Measurements from ENCODE around the gene LIN28B. TPM values are rescaled to one million over a fixed set of nuclear protein-coding genes. Genes with fewer than 3 reads are reported as not detected.

The LIN28B gene
- total and polyA plus RNA-seq, 2 donors (not counting 1 experiment from before 2014, with no cell fraction given): not detected

DNA sequence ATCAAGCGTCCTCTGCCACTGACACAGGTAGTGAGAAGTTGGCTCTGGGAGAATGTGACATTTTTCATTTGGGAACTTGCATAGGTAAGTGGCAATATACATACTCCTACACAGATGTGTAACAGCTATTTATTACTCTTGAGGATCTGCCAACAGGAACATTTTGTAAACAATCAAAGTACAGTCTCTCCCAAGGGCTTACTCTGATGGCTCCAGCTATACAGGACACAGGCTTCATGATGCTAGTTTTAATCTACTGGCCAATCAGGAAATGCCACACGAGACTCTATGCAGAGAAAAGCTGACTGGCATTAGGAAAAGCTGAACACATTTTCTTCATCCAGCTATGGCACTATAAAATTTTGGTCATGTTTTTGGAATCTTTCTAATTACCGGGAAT is 165.1 kb downstream of the LIN28B start:
- no peaks in the 10 kb centered on the region for H3K4me1 ChIP-seq (ENCODE audit: control insufficient read depth, extremely low read depth, insufficient read depth, low read length)
- no peaks in the 10 kb centered on the region for H3K27me3 ChIP-seq (ENCODE audit: control insufficient read depth, insufficient read depth, low read length)
- no peak overlapping the region for H3K4me3 ChIP-seq (replicated peaks in 1 of 4; ENCODE audit: control extremely low read depth in 1 of 4, insufficient read depth in 1 of 4, low read depth in 3 of 4, low read length in 4 of 4)
- no peak overlapping the region for H3K9ac ChIP-seq (ENCODE audit: insufficient read depth, low read length)
- no peak overlapping the region for H2AFZ ChIP-seq (ENCODE audit: low read length)
- no peak overlapping the region for H3K4me2 ChIP-seq (ENCODE audit: extremely low read depth, insufficient read depth, low read length)
- no peaks in the 10 kb centered on the region for H4K20me1 ChIP-seq (ENCODE audit: control insufficient read depth, extremely low read depth, insufficient read depth, low read length)
- no peaks in the 10 kb centered on the region for H3K9me3 ChIP-seq (ENCODE audit: control insufficient read depth, insufficient read depth, low read depth, low read length)
- peaks cover 2% of the 10 kb centered on the region for H3K36me3 ChIP-seq (ENCODE audit: control insufficient read depth, insufficient read depth, low read length)
- no peaks in the 10 kb centered on the region for H3K79me2 ChIP-seq (ENCODE audit: control insufficient read depth, insufficient read depth, low read length)
- H3K27ac ChIP-seq (ENCODE audit: insufficient read depth, low read length): no peak overlapping the region
- no peak for TF ChIP-seq EZH2 (IDR thresholded peaks at IDR 0.05; ENCODE audit: low read length, missing control alignments)
- TF ChIP-seq, protein P1, sequence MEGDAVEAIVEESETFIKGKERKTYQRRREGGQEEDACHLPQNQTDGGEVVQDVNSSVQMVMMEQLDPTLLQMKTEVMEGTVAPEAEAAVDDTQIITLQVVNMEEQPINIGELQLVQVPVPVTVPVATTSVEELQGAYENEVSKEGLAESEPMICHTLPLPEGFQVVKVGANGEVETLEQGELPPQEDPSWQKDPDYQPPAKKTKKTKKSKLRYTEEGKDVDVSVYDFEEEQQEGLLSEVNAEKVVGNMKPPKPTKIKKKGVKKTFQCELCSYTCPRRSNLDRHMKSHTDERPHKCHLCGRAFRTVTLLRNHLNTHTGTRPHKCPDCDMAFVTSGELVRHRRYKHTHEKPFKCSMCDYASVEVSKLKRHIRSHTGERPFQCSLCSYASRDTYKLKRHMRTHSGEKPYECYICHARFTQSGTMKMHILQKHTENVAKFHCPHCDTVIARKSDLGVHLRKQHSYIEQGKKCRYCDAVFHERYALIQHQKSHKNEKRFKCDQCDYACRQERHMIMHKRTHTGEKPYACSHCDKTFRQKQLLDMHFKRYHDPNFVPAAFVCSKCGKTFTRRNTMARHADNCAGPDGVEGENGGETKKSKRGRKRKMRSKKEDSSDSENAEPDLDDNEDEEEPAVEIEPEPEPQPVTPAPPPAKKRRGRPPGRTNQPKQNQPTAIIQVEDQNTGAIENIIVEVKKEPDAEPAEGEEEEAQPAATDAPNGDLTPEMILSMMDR (conservative IDR thresholded peaks at IDR 0.05 in 1 of 2, IDR thresholded peaks at IDR 0.05 in 1 of 2; ENCODE audit: low read depth in 1 of 2, low read length in 2 of 2): no peak
- DNase-seq (ENCODE audit: low read depth in 2 of 2): no peak

DNA sequence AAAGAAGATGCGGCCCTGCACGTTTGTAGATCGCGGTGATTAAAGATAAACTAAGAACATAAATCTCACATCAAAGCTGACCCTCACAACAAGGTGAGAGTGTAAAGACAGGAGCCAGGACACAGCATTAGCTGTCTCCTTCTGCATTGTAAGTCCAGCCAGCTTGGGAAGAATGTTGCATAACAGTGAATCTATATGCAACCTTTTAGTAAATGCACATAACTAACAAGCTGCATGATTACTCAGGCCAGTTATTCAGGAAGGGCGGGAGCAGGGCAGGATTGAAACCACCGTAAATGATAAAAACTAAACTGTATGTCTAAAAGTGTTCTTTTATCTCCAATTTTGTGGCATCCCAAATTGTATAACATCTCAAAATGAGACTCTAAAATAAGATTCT is 165.8 kb downstream of the LIN28B start:
- no peaks in the 10 kb centered on the region for H3K9me3 ChIP-seq (ENCODE audit: control insufficient read depth, insufficient read depth, low read depth, low read length)
- no peak overlapping the region for H2AFZ ChIP-seq (ENCODE audit: low read length)
- no peaks in the 10 kb centered on the region for H3K4me1 ChIP-seq (ENCODE audit: control insufficient read depth, extremely low read depth, insufficient read depth, low read length)
- no peak overlapping the region for H3K4me2 ChIP-seq (ENCODE audit: extremely low read depth, insufficient read depth, low read length)
- TF ChIP-seq EZH2 (IDR thresholded peaks at IDR 0.05; ENCODE audit: low read length, missing control alignments): no peak
- TF ChIP-seq, protein P1 (conservative IDR thresholded peaks at IDR 0.05 in 1 of 2, IDR thresholded peaks at IDR 0.05 in 1 of 2; ENCODE audit: low read depth in 1 of 2, low read length in 2 of 2): no peak
- no peaks in the 10 kb centered on the region for H3K27me3 ChIP-seq (ENCODE audit: control insufficient read depth, insufficient read depth, low read length)
- no peaks in the 10 kb centered on the region for H4K20me1 ChIP-seq (ENCODE audit: control insufficient read depth, extremely low read depth, insufficient read depth, low read length)
- H3K27ac ChIP-seq (ENCODE audit: insufficient read depth, low read length): no peak overlapping the region
- no peak overlapping the region for H3K9ac ChIP-seq (ENCODE audit: insufficient read depth, low read length)
- no peaks in the 10 kb centered on the region for H3K79me2 ChIP-seq (ENCODE audit: control insufficient read depth, insufficient read depth, low read length)
- H3K36me3 ChIP-seq (ENCODE audit: control insufficient read depth, insufficient read depth, low read length): peaks cover 2% of the 10 kb centered on the region
- no peak for DNase-seq (ENCODE audit: low read depth in 2 of 2)
- H3K4me3 ChIP-seq (replicated peaks in 1 of 4; ENCODE audit: control extremely low read depth in 1 of 4, insufficient read depth in 1 of 4, low read depth in 3 of 4, low read length in 4 of 4): no peak overlapping the region

Other genes starting within 250 kb of the LIN28B start
- gene HACE1, start 97.2 kb upstream of the LIN28B start, total RNA-seq: 18.7 and 26.3 TPM in 2 replicates
- 9.0 and 10.8 TPM in 2 replicates for gene HACE1, start 97.2 kb upstream of the LIN28B start, polyA plus RNA-seq
- 6.7 and 14.2 TPM in 2 replicates for gene POPDC3, start 222.9 kb downstream of the LIN28B start, total RNA-seq
- 18.1 and 18.6 TPM in 2 replicates for gene POPDC3, start 222.9 kb downstream of the LIN28B start, polyA plus RNA-seq